Measurements from ENCODE around the gene HOXC10. TPM values are rescaled to one million over a fixed set of nuclear protein-coding genes. Genes with fewer than 3 reads are reported as not detected.
A peak's percentile ranks its signal among the peaks of the same experiment; 100 is the strongest.

Gene HOXC10
- total RNA-seq, 1 experiment from 2014 or later = not detected

- TF ChIP-seq HMGXB4 (CRISPR knock-in tag; IDR thresholded peaks at IDR 0.05) (no peak), MAX (CRISPR knock-in tag; IDR thresholded peaks at IDR 0.05) (no peak), ZNF671 (CRISPR knock-in tag; IDR thresholded peaks at IDR 0.05) (no peak), TEAD4 (CRISPR knock-in tag; IDR thresholded peaks at IDR 0.05) (no peak)
Observed at GRCh38 chr12:53947743-53948142, 37.2 kb upstream of the HOXC10 start (continued).

- Mint-ChIP-seq H3K4me1 (peaks cover 29% of the 10 kb centered on the region), H3K27me3 (ENCODE audit: low read depth) (peaks cover 100% of the 10 kb centered on the region), H3K36me3 (no peaks in the 10 kb centered on the region)
Observed at GRCh38 chr12:53948650-53949593, 36.0 kb upstream of the HOXC10 start.

GRCh38 chr12:53949631-53950436, 35.1 kb upstream of the HOXC10 start:
- peak; percentile 69 for DNase-seq (ENCODE audit: low spot score)
- Mint-ChIP-seq H3K36me3 (no peaks in the 10 kb centered on the region), H3K9me3 (no peaks in the 10 kb centered on the region), H3K27ac (no peak overlapping the region), H3K4me3 (no peak overlapping the region; the same call in 1 of the 2 replicates), H3K4me1 (peaks cover 28% of the 10 kb centered on the region), H3K27me3 (ENCODE audit: low read depth) (peaks cover 100% of the 10 kb centered on the region)
- ChIA-PET CTCF (interaction anchor here (1.2 to 4.9 kb wide), 5 partner anchors 10 to 203 kb away, joined by 3 to 26 read pairs (median 10); no protein-coding TSS in a partner anchor), POLR2A (no interaction called here)
- peak; percentile 13 for ATAC-seq
- TF ChIP-seq ZNF281 (CRISPR knock-in tag; IDR thresholded peaks at IDR 0.05) (no peak), MYBL2 (CRISPR knock-in tag; IDR thresholded peaks at IDR 0.05) (no peak), ATF2 (CRISPR knock-in tag; IDR thresholded peaks at IDR 0.05; ENCODE audit: borderline replicate concordance, low read depth) (no peak), IRF2 (CRISPR knock-in tag; IDR thresholded peaks at IDR 0.05; ENCODE audit: borderline replicate concordance, low read depth) (no peak), ZBTB21 (CRISPR knock-in tag; IDR thresholded peaks at IDR 0.05; ENCODE audit: borderline replicate concordance) (no peak), SP1 (CRISPR knock-in tag; conservative IDR thresholded peaks at IDR 0.05) (no peak)

More at GRCh38 chr12:53948650-53949593, 36.0 kb upstream of the HOXC10 start:
- DNase-seq (ENCODE audit: low spot score) = no peak
- Mint-ChIP-seq H3K9me3 (no peaks in the 10 kb centered on the region), H3K27ac (no peak overlapping the region), H3K4me3 (no peak overlapping the region; the same call in 1 of the 2 replicates)
- POLR2A ChIA-PET = no interaction called here
- no peak for ATAC-seq
- TF ChIP-seq NR3C1 (CRISPR knock-in tag; conservative IDR thresholded peaks at IDR 0.05; ENCODE audit: low read depth) (no peak), NFYB (CRISPR knock-in tag; conservative IDR thresholded peaks at IDR 0.05; ENCODE audit: low read depth) (no peak), SMAD4 (CRISPR knock-in tag; IDR thresholded peaks at IDR 0.05) (no peak), ZNF416 (CRISPR knock-in tag; IDR thresholded peaks at IDR 0.05) (no peak), FOXP4 (CRISPR knock-in tag; IDR thresholded peaks at IDR 0.05) (no peak), ZSCAN18 (CRISPR knock-in tag; IDR thresholded peaks at IDR 0.05) (no peak), PRRX2 (CRISPR knock-in tag; IDR thresholded peaks at IDR 0.05) (no peak), ZNF263 (CRISPR knock-in tag; IDR thresholded peaks at IDR 0.05; ENCODE audit: low read depth) (no peak)
- CTCF ChIA-PET = interaction anchor here (1.0 to 1.4 kb wide), 2 partner anchors 193 to 243 kb away, joined by 3 to 5 read pairs; no protein-coding TSS in a partner anchor
